HG03354 (cell line): ENCODE results near the gene MYO1A.
"Not testable (repeated sequence)": the region's sequence is repeated elsewhere in the genome, so short reads cannot be mapped to it uniquely, and the experiment has no call there.

Experiments used
- ATAC-seq: cut with Tn5 transposase; IDR thresholded peaks from one replicate; pipeline ENCODE4 v1.9.1; 2021; ENCODE audit warnings: mild to moderate bottlenecking; ENCODE audit not compliant: unreplicated experiment, poor library complexity, severe bottlenecking

MYO1A gene

DNA sequence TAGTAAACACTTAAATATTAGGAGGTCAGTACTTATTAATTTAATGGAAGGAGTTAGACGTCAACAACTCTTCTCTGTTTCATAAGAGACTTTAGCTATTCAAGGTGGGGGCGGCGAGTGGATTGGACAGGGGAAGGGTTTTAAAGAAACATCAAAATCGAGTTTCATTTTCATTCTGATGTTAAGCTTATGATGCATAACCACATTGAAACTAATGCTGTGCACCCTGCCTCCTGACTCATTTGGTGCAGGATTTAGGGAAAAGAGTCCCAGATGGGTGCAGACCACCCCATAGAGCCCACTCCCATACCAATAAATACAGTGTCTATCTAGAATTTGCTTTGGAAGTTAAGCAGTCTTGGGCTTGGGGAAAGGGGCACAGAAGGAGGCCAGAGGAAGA is 50.9 kb downstream of the MYO1A start:
- ATAC-seq = peak; percentile 87

- ATAC-seq = no peak
These were observed 51.6 kb downstream of the MYO1A start for GRCh38 chr12:56998316-56998715.

- ATAC-seq = no peak
These were observed 53.0 kb downstream of the MYO1A start for GRCh38 chr12:56996793-56997545.

GRCh38 chr12:56995930-56996496 is 53.9 kb downstream of the MYO1A start:
- no peak for ATAC-seq

- ATAC-seq = no peak
These were observed 54.6 kb downstream of the MYO1A start for GRCh38 chr12:56995201-56995929.

DNA sequence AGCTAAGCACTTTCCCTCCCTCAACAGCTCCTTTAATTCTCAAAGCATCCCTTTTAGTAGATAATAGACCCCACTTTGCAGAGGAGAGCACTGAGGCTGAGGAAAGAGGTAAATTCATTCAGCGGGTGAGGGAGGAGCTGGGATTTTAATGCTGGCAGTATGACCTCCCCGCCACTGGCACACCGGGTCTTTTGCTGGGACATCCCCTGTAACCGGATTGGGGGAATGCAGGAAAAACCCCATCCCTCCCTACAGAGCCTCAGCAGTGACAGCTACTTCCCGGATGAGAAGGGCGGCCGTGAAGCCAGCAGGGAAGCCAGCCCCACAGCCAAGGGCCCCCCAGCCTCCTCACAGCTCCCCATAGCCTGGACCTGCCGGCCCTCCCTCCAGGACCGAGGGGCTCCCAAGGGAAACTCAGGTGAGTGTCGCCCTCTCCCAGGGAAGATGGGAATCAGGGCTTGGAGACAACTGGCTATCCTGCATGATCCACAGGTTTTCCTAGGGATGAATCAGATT is 55.6 kb downstream of the MYO1A start:
- no peak for ATAC-seq

DNA sequence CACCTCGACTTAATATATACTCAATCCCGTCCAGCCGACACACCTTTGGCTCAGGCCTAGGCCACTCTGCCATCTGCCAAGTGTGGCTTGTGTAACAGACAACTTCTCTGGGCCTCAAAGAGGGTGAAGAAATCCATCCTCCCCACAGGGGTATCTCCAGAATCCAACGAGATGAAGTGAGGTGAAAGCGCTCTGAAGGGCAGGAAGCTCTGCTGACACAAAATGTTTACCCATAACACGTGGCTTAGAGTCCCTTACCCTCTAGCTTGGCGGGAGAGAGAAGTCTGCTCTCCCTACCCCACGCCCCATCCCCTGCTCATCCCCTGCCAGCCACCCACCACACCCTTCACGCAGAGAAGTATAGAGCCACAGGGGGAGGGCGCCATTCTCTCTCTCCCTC is 56.6 kb downstream of the MYO1A start:
- ATAC-seq = no peak

DNA sequence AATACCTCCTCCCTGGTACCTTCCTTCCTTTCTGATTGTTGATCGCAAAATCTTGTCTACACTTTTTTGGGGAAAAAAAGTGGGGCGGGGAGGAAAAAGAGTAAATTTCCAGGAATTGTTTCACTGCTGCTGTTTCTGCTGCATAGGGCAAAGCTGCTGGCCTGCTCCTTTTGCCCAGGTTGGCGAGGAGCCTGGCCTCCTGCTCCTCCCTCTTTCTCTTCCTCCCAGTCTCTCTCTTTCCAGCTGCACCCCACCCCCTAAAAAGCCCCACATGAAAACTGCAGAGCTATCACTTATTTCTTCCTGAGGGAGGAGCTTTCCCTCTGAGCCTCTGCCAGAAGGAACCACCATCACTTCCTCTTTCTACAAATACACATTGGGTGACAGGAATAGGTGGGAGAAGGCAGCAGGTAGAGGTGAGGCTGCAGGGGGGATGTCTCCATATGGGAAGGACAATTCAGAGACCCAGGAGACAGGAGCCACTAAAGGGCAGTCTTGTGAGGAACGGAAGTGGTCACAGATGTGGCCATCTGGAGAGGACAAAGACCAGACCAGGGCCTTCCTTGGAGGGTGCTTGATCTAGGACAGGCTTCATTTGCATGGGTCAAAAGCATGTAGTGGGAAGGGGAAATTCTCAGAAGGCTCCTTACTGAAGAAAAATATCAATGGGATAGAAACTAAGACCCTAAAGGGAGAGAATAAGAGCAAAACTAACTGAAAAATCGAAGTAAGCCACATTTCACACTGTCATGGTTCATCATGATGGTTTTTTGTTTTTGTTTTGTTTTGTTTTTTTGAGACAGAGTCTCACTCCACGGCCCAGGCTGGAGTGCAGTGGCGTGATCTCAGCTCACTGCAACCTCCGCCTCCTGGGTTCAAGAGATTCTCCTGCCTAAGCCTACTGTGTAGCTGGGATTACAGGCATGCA is 58.3 kb downstream of the MYO1A start:
- no peak for ATAC-seq

DNA sequence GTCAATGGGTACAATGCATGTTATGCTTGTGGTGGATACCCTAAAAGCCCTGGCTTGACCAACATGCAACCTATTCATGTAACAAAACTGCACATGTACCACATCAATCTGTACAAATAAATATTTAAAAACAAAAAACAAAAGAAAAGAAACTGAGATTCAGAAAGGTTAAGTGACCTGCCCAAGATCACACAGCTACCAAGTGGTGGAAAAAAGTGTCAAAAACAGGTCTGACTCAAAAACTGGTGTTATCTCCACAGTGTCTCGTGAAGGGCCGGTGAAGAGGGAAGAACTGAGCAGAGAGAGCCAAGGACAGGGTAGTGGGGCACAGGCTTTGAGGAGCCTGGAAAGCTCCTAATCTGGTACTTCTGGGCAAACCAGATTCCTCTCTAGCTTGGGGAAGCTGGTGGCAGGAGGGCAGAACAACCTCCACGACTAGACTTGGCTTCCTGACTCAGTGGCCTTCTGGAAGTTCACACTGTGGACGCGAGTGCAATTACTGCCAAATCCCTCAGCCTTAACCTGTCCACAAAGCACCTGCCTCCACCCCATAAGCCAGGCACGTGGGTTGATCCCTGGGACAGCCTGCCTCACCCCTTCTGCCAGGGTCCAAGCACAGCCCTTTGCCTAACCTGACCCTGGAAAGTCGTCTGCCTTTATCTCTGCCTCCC is 59.1 kb downstream of the MYO1A start:
- ATAC-seq = no peak

DNA sequence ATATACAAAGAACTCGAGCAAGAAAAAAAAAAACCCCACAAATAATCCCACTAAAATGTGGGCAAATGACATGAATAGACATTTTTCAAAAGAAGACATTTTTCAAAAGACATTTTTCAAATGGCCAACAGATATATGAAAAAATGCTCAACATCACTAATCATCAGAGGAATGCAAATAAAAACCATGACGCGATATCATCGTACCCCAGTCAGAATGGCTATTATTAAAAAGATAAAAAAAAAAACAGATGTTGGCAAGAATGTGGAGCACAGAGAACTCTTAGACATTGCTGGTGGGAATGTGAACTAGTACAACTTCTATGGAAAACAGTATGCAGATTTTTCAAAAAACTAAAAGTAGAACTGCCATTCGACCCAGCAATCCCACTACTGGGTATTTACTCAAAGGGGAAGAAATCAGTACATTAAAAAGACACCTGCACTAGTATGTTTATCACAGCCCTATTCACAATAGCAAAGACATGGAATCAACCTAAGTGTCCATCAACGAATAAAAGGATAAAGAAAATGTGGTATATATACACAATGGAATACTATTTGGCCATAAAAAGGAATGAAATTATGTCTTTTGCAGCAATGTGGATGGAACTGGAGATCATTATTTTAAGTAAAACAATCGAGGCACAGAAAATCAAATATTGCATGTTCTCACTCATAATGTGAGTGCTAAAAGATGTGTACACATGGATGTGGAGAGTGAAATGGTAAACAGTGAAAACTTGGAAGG is 59.9 kb downstream of the MYO1A start:
- no peak for ATAC-seq

DNA sequence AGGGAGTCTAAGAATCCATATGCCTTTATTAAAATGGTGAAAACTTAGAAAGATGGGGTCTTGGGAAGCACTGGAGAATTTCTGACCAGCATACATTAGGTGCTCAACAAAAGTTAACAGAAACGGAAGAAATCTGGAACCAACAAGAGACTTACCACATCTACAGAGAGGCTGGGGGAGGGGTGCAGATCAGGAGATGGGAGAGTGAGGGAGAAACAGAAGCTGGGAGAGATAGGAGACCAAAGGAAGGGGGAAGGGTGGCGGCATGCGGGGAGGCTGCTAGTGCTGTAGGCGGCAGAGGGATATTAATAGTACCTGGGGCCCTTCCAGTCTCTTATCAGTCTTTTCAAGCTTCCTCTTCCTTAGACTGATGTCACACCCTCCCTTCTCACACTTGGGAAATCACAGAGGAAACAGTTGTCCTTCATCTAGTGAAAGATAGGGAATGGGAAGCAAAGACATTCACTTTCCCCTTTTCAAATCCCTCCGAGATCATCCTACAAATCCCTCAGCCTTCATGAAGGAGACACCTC is 61.7 kb downstream of the MYO1A start:
- no peak for ATAC-seq

GRCh38 chr12:56987551-56988053 is 62.3 kb downstream of the MYO1A start:
- ATAC-seq = peak; percentile 68

DNA sequence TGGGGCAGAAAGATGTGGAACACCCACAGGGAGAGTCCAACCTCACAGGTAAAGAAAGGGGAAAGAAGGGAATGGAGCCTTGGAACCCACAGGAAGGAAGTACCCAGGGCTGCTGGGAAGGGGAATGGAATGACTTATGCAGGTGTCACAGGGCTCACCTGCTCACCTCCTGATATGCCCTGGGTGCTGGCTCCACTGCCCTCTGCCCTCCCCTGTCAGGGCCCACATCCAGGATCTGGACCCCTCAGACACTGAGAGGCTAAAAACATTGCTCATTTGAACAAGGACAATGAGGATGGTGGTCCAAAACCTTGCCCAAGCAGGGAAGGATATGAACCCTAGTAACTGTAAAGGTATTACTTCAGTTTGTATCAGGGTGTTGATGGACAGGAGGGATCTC is 62.9 kb downstream of the MYO1A start:
- ATAC-seq = no peak

DNA sequence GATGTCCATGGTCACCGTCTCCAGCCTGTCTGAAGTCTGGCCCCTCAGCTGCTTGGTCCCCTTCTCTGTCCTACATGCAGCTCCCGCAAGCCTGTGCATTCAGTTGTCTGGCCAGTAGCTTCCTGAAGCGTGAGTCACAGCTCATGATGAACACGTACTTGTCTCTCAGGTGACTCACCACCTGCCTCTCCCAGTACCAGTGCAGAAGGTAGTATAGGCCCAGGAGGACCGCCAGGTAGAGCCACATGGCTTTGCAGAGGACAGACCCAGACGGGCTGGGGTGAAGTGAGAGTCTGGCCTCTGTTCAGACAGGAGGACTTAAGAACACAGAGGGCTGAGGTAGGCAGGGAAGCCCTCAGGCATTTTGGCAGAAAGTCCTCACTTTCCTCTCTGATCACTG is 64.2 kb downstream of the MYO1A start:
- ATAC-seq = not testable (repeated sequence)

DNA sequence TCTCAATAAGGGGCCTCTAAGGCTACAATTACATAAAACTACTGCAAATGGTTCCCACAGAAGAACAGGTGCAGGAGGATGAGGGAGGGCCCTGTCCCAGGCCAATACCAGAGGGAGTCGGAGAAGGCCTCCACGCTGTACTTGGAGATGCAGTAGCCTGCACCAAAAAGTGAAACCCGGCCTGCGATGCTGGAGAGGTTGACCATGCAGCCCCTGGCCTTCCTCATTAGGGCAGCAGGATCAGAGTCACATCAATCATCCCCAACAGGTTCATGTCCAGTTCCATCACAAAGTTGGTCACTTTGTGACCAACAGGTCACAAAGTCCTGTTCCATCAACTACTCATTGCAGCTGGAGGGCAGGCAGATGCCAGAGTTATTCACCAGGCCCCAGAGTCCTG is 66.5 kb downstream of the MYO1A start:
- ATAC-seq = no peak

DNA sequence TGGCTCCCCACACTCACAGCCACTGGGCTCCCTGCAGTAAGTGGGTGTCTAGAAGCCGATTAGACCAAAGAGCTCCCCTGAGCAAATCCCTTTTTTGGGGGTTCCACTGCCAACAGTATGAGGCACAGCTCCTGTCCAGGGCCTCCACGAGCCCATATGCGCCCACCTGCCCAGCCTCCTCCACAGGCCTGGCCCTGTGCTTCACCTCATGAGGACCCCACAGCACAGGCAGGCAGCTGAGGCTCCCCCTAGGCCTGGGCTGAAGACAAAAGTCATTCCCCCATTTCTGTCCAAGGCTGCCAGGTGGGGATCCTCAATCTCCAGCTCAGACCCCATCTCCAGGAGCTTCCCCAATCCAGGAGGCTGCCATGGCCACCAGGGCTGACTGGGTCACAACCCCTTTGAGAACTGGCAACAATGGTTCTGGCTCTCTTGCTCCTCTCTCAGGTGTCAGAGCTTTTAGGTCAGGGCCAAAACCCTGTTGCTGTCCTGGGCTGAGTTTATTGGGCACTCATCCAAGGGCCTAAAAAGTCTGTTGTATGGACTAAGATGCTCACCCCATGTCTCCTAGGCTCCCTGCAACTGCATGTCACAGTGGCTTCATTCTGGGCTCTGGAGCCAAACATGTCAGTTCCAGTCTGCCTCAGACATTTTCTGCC is 67.2 kb downstream of the MYO1A start:
- not testable (repeated sequence) for ATAC-seq

GRCh38 chr12:56980941-56981530 is 68.9 kb downstream of the MYO1A start:
- no peak for ATAC-seq
